Measurements from ENCODE around the gene PTGS2. TPM values are rescaled to one million over a fixed set of nuclear protein-coding genes. Genes with fewer than 3 reads are reported as not detected.

The PTGS2 gene
- total and polyA plus RNA-seq, 2 experiments from 2014 or later: 0.11 to 0.17 TPM

DNA sequence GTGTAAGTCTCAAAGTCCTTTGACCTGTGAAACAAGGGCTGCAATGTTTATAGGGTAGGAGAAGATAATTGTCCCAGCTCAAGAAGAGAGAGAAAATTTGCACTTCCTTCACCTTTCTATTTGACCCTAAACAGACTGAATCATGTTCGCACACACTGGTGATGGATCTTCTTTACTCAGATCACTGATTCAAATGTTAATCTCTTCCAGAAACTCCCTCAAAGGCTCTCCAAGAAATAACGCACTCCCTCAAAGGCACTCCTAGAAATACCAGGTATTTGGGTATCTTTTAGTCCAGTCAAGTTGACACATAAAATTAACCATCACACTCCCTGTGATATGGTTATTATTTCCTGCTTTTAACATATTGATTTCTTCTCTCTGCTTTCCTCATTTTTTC, 30.5 kb upstream of the PTGS2 start:
- Histone ChIP-seq H3F3A (replicated peaks; ENCODE audit: low read depth) (no peaks in the 10 kb centered on the region), H2AFZ (0 out of 2 replicates have a peak overlapping the region, but pooled peaks have one; percentile 8), H3K27ac (ENCODE audit: low read depth) (no peak overlapping the region), H3K36me3 (ENCODE audit: insufficient read depth) (no peaks in the 10 kb centered on the region), H4K20me1 (replicated peaks; ENCODE audit: insufficient read depth) (no peaks in the 10 kb centered on the region), H3K79me2 (replicated peaks; ENCODE audit: insufficient read depth) (no peaks in the 10 kb centered on the region), H3K4me3 (no peak overlapping the region), H3K4me1 (ENCODE audit: insufficient read depth) (no peaks in the 10 kb centered on the region), H3K9me2 (ENCODE audit: insufficient read depth) (no peaks in the 10 kb centered on the region), H3K4me2 (no peak overlapping the region), H3K27me3 (ENCODE audit: insufficient read depth) (no peaks in the 10 kb centered on the region)
- Mint-ChIP-seq H3K27ac (no peak overlapping the region), H3K36me3 (ENCODE audit: low read depth) (no peaks in the 10 kb centered on the region), H3K4me3 (no peak overlapping the region), H3K27me3 (ENCODE audit: insufficient read depth, low read depth, poor library complexity) (no peaks in the 10 kb centered on the region), H3K4me1 (no peaks in the 10 kb centered on the region), H3K9me3 (no peaks in the 10 kb centered on the region)
- ATAC-seq: no peak
- TF ChIP-seq JUNB (IDR thresholded peaks at IDR 0.05; ENCODE audit: unreplicated experiment): no peak
- TF ChIP-seq, protein P1, sequence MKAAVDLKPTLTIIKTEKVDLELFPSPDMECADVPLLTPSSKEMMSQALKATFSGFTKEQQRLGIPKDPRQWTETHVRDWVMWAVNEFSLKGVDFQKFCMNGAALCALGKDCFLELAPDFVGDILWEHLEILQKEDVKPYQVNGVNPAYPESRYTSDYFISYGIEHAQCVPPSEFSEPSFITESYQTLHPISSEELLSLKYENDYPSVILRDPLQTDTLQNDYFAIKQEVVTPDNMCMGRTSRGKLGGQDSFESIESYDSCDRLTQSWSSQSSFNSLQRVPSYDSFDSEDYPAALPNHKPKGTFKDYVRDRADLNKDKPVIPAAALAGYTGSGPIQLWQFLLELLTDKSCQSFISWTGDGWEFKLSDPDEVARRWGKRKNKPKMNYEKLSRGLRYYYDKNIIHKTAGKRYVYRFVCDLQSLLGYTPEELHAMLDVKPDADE (IDR thresholded peaks at IDR 0.05): no peak
- TF ChIP-seq, protein P2, sequence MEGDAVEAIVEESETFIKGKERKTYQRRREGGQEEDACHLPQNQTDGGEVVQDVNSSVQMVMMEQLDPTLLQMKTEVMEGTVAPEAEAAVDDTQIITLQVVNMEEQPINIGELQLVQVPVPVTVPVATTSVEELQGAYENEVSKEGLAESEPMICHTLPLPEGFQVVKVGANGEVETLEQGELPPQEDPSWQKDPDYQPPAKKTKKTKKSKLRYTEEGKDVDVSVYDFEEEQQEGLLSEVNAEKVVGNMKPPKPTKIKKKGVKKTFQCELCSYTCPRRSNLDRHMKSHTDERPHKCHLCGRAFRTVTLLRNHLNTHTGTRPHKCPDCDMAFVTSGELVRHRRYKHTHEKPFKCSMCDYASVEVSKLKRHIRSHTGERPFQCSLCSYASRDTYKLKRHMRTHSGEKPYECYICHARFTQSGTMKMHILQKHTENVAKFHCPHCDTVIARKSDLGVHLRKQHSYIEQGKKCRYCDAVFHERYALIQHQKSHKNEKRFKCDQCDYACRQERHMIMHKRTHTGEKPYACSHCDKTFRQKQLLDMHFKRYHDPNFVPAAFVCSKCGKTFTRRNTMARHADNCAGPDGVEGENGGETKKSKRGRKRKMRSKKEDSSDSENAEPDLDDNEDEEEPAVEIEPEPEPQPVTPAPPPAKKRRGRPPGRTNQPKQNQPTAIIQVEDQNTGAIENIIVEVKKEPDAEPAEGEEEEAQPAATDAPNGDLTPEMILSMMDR (conservative IDR thresholded peaks at IDR 0.05; ENCODE audit: low read depth in 2 of 2): no peak
- no peak for TF ChIP-seq ZNF331 (CRISPR knock-in tag; IDR thresholded peaks at IDR 0.05; ENCODE audit: low read depth)
- TF ChIP-seq REST (IDR thresholded peaks at IDR 0.05; ENCODE audit: unreplicated experiment): no peak
- no peak for TF ChIP-seq EZH2 (IDR thresholded peaks at IDR 0.05; ENCODE audit: low read depth, unreplicated experiment)
- no peak for DNase-seq (ENCODE audit: low spot score)

DNA sequence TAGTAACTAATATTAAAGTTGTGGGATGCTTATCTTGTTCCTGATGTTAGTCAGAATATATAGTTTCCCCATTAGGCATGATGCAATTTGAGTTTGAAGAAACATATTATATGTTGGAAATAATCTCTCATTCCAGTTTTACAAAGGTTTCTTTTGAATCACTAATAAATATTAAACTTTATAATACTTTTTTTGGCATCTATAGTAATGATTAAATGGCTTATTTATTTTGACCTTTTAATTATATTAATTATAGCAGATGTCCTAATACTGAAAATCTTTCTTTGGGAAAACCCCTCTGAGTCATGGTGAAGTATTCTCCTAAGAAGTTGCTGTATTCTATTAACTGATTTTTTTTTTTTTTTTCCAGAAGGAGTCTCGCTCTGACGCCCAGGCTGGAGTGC, 28.5 kb upstream of the PTGS2 start:
- Histone ChIP-seq H4K20me1 (replicated peaks; ENCODE audit: insufficient read depth) (no peaks in the 10 kb centered on the region), H3F3A (replicated peaks; ENCODE audit: low read depth) (no peaks in the 10 kb centered on the region), H3K9me2 (ENCODE audit: insufficient read depth) (no peaks in the 10 kb centered on the region), H3K27me3 (ENCODE audit: insufficient read depth) (no peaks in the 10 kb centered on the region), H2AFZ (no peak overlapping the region), H3K79me2 (replicated peaks; ENCODE audit: insufficient read depth) (no peaks in the 10 kb centered on the region), H3K4me2 (no peak overlapping the region), H3K4me3 (no peak overlapping the region), H3K27ac (ENCODE audit: low read depth) (no peak overlapping the region), H3K4me1 (ENCODE audit: insufficient read depth) (no peaks in the 10 kb centered on the region), H3K36me3 (ENCODE audit: insufficient read depth) (no peaks in the 10 kb centered on the region)
- no peaks in the 10 kb centered on the region for H3K9me3 Mint-ChIP-seq
- DNase-seq (ENCODE audit: low spot score) (no peak), ATAC-seq (no peak)
- no peaks in the 10 kb centered on the region for H3K27me3 Mint-ChIP-seq (ENCODE audit: insufficient read depth, low read depth, poor library complexity)
- H3K27ac Mint-ChIP-seq: no peak overlapping the region
- no peaks in the 10 kb centered on the region for H3K4me1 Mint-ChIP-seq
- H3K36me3 Mint-ChIP-seq (ENCODE audit: low read depth): no peaks in the 10 kb centered on the region
- H3K4me3 Mint-ChIP-seq: no peak overlapping the region
- TF ChIP-seq ZNF331 (CRISPR knock-in tag; IDR thresholded peaks at IDR 0.05; ENCODE audit: low read depth) (no peak), EZH2phosphoT487 (IDR thresholded peaks at IDR 0.05; ENCODE audit: unreplicated experiment) (no peak)
- TF ChIP-seq, protein P2 (conservative IDR thresholded peaks at IDR 0.05; ENCODE audit: low read depth in 2 of 2): no peak
